ENCODE data around the gene MCRIP1.

MCRIP1 gene

GRCh38 chr17:81866440-81867169, 33.5 kb upstream of the MCRIP1 start:
- in situ Hi-C loops (cut with MboI; ENCODE audit: low pct_unique_long_range_greater_than_20kb, low sequenced_read_pairs, unreplicated experiment), result no loop called here
- DNase-seq (ENCODE audit: low spot score), result no peak
- TF ChIP-seq, protein P1, sequence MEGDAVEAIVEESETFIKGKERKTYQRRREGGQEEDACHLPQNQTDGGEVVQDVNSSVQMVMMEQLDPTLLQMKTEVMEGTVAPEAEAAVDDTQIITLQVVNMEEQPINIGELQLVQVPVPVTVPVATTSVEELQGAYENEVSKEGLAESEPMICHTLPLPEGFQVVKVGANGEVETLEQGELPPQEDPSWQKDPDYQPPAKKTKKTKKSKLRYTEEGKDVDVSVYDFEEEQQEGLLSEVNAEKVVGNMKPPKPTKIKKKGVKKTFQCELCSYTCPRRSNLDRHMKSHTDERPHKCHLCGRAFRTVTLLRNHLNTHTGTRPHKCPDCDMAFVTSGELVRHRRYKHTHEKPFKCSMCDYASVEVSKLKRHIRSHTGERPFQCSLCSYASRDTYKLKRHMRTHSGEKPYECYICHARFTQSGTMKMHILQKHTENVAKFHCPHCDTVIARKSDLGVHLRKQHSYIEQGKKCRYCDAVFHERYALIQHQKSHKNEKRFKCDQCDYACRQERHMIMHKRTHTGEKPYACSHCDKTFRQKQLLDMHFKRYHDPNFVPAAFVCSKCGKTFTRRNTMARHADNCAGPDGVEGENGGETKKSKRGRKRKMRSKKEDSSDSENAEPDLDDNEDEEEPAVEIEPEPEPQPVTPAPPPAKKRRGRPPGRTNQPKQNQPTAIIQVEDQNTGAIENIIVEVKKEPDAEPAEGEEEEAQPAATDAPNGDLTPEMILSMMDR (IDR thresholded peaks at IDR 0.05; ENCODE audit: extremely low read depth, insufficient read depth, missing control alignments), result no peak

DNA sequence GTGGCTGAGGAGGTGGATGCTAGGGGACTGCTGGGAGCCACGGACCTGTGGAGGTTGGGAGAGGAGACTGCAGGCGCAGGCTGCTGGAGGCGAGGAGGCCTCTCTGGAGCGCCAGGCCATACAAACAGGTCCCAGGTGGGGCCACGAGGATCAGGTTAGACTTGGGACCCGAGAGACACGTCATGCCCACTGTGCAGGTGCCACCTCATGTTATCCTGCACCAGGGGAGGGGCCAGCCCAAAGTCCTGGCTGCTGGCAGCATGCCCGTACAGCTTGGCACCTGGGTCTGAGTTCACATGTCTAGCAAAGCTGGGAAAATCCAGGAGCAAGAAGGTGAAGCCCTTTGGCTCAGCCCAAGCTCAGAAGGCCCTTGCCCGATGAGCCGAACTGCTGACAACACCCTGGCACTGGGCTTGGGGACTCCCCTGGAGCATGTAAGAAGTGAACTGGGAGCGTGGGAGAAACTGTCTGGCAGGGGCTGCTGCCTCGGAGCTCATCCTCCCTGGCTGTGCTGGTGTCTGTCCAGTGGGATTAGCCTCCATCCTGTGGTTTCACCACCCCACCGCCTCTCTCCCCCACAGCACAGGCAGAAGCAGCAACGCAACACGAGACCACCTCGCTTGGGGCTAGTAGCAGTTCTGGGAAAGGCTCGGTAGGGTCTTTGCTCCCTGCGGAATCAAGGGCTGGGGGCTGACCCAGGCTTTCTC, 32.8 kb upstream of the MCRIP1 start:
- DNase-seq (ENCODE audit: low spot score), result no peak
- TF ChIP-seq, protein P1 (IDR thresholded peaks at IDR 0.05; ENCODE audit: extremely low read depth, insufficient read depth, missing control alignments), result no peak
- in situ Hi-C loops (cut with MboI; ENCODE audit: low pct_unique_long_range_greater_than_20kb, low sequenced_read_pairs, unreplicated experiment), result no loop called here

DNA sequence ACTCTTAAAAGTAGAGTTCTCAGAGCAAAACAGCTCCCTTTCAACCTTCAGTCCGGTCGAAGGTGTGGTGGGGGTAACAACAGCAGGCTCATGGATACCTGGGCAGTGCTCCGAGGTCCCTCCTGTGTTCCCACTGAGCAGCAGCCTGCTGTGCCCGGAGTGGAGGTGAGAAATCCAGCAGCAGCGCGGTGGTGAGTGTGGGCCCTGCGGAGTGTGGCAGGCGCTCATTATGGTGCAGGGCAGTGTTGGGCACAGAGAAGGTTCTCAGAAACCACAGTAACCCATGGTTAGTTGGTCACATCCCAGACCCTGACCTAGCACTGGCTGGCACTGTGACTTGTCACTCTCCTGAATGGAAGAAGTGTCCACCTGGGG, 32.3 kb upstream of the MCRIP1 start:
- no peak for DNase-seq (ENCODE audit: low spot score)
- in situ Hi-C loops (cut with MboI; ENCODE audit: low pct_unique_long_range_greater_than_20kb, low sequenced_read_pairs, unreplicated experiment), result no loop called here
- TF ChIP-seq, protein P1 (IDR thresholded peaks at IDR 0.05; ENCODE audit: extremely low read depth, insufficient read depth, missing control alignments), result no peak

DNA sequence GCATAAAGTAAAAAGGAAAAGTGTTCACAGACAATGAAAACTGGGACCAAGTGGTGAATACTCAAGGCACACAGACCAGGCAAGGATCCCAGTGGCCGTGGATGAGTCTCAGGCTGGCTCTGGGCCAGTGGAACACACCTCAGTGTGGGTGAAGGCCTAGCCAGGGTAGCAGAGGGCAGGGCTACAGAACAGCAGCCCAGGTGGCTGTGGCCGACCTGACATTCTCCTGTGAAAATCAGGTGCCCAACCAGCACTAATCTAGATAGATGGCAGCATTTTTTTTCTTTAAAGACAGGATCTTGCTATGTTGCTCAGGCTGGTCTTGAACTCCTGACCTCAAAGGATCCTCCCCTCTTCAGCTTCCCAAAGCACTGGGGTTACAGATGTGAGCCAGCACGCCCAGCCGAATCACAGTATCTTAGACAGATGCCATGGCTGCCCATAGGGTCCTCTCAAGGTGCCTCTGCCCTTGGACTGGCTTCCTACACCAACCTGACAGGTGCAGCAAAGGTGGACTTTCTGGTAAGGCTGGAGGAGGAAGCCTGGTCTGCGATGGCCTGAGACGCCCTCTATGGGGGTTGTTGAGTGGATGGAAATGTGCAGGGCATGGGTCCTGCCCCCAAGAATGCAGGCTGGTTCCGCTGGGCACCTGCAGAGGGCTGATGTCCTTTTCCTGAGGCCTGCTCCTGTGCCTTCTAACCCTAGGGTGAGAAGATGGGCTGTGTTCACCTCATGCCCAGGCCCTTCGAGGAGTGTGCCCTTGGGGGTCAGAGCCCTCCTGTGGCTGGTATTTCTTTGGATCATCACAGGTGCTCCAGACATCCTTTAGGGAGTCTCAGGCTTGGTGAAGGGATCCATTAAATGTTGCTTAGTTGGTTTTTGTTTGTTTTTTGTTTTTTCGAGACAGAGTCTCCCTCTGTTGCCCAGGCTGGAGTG, 31.0 kb upstream of the MCRIP1 start:
- in situ Hi-C loops (cut with MboI; ENCODE audit: low pct_unique_long_range_greater_than_20kb, low sequenced_read_pairs, unreplicated experiment), result no loop called here
- TF ChIP-seq, protein P1 (IDR thresholded peaks at IDR 0.05; ENCODE audit: extremely low read depth, insufficient read depth, missing control alignments), result no peak

DNA sequence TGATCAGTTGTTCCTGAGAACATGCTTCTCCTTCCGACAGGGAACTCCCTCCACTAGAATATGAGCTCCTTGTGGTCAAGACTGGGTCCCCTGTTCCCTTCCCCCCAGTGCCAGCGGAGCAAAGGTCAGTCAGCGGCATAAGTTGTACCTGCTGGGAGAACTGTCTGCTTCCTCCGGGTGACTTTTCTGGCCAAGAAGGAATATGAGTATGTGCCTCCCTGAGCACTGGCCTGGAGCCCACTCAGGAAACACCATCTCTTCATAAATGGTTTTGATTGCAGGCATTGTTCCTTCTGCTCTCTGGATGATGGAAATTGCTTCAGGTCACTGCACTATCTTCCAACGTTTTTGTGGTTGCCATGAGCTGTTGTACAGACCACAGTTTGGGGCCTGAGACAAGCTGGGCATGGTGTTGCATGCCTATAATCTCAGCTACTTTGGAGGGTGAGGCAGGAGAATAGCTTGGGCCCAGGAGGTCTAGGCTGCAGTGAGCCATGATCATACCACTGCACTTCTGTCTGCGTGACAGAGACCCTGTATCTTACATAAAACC, 30.1 kb upstream of the MCRIP1 start:
- in situ Hi-C loops (cut with MboI; ENCODE audit: low pct_unique_long_range_greater_than_20kb, low sequenced_read_pairs, unreplicated experiment), result no loop called here
- TF ChIP-seq, protein P1 (IDR thresholded peaks at IDR 0.05; ENCODE audit: extremely low read depth, insufficient read depth, missing control alignments), result no peak
- no peak for DNase-seq (ENCODE audit: low spot score)

More for the DNA sequence above, 31.0 kb upstream of the MCRIP1 start:
- no peak for DNase-seq (ENCODE audit: low spot score)
